HG03565 (cell line): ENCODE data around the gene HPS1.
A peak's percentile ranks its signal among the peaks of the same experiment; 100 is the strongest.

Experiments
- ATAC-seq: cut with Tn5 transposase; IDR thresholded peaks from one replicate; pipeline ENCODE4 v1.9.1; 2021; ENCODE audit warnings: mild to moderate bottlenecking, moderate library complexity; ENCODE audit not compliant: unreplicated experiment

The HPS1 gene

GRCh38 chr10:98465866-98466265, 19.1 kb upstream of the HPS1 start:
- no peak for ATAC-seq

GRCh38 chr10:98463976-98464754, 17.4 kb upstream of the HPS1 start:
- no peak for ATAC-seq

- no peak for ATAC-seq
Observed at GRCh38 chr10:98463016-98463415, 16.3 kb upstream of the HPS1 start.

GRCh38 chr10:98461500-98461842, 14.7 kb upstream of the HPS1 start:
- ATAC-seq, result no peak

GRCh38 chr10:98460837-98461499, 14.2 kb upstream of the HPS1 start:
- ATAC-seq, result no peak

- ATAC-seq, result no peak
Observed at GRCh38 chr10:98458809-98459784, 12.4 kb upstream of the HPS1 start.

- no peak for ATAC-seq
Observed at GRCh38 chr10:98457721-98458120, 11.0 kb upstream of the HPS1 start.

- ATAC-seq, result no peak
Observed at GRCh38 chr10:98456686-98457482, 10.1 kb upstream of the HPS1 start.

- ATAC-seq, result no peak
Observed at GRCh38 chr10:98456043-98456570, 9.4 kb upstream of the HPS1 start.

- ATAC-seq, result no peak
Observed at GRCh38 chr10:98453729-98454128, 7.0 kb upstream of the HPS1 start.

- ATAC-seq, result no peak
Observed at GRCh38 chr10:98450618-98451017, 3.9 kb upstream of the HPS1 start.

GRCh38 chr10:98449287-98449686, 2.6 kb upstream of the HPS1 start:
- no peak for ATAC-seq

- peak; percentile 3 for ATAC-seq
Observed at GRCh38 chr10:98446151-98446660, 529 bp downstream of the HPS1 start.

- ATAC-seq, result no peak
Observed at GRCh38 chr10:98445200-98445812, 1.4 kb downstream of the HPS1 start.

- ATAC-seq, result peak; percentile 28
Observed at GRCh38 chr10:98444314-98445006, 2.3 kb downstream of the HPS1 start.

GRCh38 chr10:98438715-98439114, 8.0 kb downstream of the HPS1 start:
- no peak for ATAC-seq

GRCh38 chr10:98436704-98437103, 10.0 kb downstream of the HPS1 start:
- no peak for ATAC-seq

GRCh38 chr10:98435178-98435577, 11.6 kb downstream of the HPS1 start:
- no peak for ATAC-seq
